Measurements from ENCODE around the gene RTL9. TPM values are rescaled to one million over a fixed set of nuclear protein-coding genes. Genes with fewer than 3 reads are reported as not detected.
"Not testable (repeated sequence)": the region's sequence is repeated elsewhere in the genome, so short reads cannot be mapped to it uniquely, and the experiment has no call there.

Gene RTL9
- total RNA-seq, 4 donors from 2014 or later, result 0.21 TPM; not detected in 3

DNA sequence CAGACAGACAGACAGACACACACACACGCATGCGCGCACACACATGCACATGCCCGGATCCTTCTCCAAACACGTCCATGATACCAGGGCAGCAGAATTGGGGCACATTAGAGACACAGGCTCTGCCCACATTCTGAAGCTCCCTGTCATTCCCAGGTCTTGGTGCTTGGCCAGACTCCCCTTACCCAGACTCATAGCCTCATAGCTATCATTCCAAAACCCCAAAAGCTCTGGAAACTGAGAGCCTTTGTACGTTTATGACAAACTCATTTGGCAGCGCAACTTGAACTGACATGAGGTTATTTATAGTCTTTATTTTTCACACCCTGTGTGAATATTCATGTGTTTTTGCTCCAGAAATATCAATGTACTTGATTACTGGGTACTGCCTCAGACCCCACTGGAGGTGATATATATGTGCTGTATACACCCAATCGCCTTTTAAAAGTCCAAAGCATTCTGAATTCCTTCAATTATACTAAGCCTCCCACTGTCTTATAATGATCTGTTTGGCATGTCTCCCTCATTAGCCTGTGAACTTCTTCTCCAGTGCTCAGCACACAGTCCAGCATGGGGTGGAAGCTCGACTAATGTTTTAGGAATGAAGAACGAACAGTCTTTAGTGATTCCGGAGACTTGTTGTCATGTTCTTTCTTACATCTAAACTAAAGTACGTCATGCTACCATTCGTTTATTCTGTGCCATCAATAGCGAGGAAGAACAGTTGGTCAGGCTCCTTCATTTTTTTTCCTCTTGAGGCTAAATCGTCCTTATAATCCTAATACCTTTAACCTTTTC, 45.0 kb downstream of the RTL9 start:
- Histone ChIP-seq H3K27ac (no peak overlapping the region), H3K4me3 (no peak overlapping the region), H3K9me3 (no peaks in the 10 kb centered on the region), H3K4me1 (no peaks in the 10 kb centered on the region), H3K36me3 (no peaks in the 10 kb centered on the region), H3K27me3 (peaks cover 0 to 40% of the 10 kb centered on the region in 2 donors)
- no peak for DNase-seq (ENCODE audit: low spot score in 2 of 2)
- WGBS, 2 donors, result 65 to 67% methylated on average over 15 of the region's 15 CpGs
- TF ChIP-seq CTCF (IDR thresholded peaks at IDR 0.05) (no peak), EP300 (IDR thresholded peaks at IDR 0.05) (no peak), POLR2A (IDR thresholded peaks at IDR 0.05) (no peak)

GRCh38 chrX:110404376-110404775, 45.7 kb downstream of the RTL9 start:
- Histone ChIP-seq H3K27ac (no peak overlapping the region), H3K9me3 (no peaks in the 10 kb centered on the region), H3K36me3 (no peaks in the 10 kb centered on the region), H3K4me1 (no peaks in the 10 kb centered on the region), H3K27me3 (peaks cover 0 to 33% of the 10 kb centered on the region in 2 donors), H3K4me3 (no peak overlapping the region)
- no peak for TF ChIP-seq CTCF (IDR thresholded peaks at IDR 0.05)
- TF ChIP-seq POLR2A (IDR thresholded peaks at IDR 0.05), result no peak
- no peak for TF ChIP-seq EP300 (IDR thresholded peaks at IDR 0.05)
- 81 to 90% methylated on average over 6 of the region's 6 CpGs for WGBS, 2 donors
- DNase-seq (ENCODE audit: low spot score in 2 of 2), result no peak

- peaks cover 0 to 28% of the 10 kb centered on the region in 2 donors for H3K27me3 ChIP-seq
- not testable (repeated sequence) for H3K4me3 ChIP-seq; DNase-seq (ENCODE audit: low spot score in 2 of 2); H3K36me3 ChIP-seq; H3K4me1 ChIP-seq; H3K9me3 ChIP-seq; H3K27ac ChIP-seq
- 92 to 99% methylated on average over 7 of the region's 7 CpGs for WGBS, 2 donors
Measured at GRCh38 chrX:110406250-110406649, 47.6 kb downstream of the RTL9 start.

DNA sequence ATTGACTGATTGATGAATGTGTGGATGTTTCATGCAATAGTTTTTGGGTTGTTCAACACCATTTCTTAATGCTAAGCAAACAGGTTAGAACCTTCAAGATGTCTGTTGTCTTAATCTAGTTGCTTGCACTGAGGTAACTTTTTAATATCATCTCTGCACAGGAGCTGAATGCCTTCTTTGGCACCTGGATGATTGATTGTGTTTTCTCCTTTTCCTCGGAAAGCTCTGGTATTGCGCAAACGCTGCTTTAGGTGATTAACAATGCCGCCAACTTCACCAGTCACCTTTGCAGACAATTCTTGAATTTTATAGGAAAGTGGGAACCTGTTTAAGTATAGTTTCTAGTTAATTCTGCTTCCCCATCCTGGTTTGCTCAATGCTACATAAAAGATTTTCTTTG, 48.2 kb downstream of the RTL9 start:
- no peaks in the 10 kb centered on the region for H3K4me1 ChIP-seq
- no peaks in the 10 kb centered on the region for H3K36me3 ChIP-seq
- no peak overlapping the region for H3K4me3 ChIP-seq
- H3K27ac ChIP-seq, result no peak overlapping the region
- 89 to 97% methylated on average over 4 of the region's 4 CpGs for WGBS, 2 donors
- no peaks in the 10 kb centered on the region for H3K9me3 ChIP-seq
- H3K27me3 ChIP-seq, result peaks cover 0 to 30% of the 10 kb centered on the region in 2 donors
- TF ChIP-seq CTCF (IDR thresholded peaks at IDR 0.05) (no peak), EP300 (IDR thresholded peaks at IDR 0.05) (no peak), POLR2A (IDR thresholded peaks at IDR 0.05) (no peak)
- DNase-seq (ENCODE audit: low spot score in 2 of 2), result no peak

DNA sequence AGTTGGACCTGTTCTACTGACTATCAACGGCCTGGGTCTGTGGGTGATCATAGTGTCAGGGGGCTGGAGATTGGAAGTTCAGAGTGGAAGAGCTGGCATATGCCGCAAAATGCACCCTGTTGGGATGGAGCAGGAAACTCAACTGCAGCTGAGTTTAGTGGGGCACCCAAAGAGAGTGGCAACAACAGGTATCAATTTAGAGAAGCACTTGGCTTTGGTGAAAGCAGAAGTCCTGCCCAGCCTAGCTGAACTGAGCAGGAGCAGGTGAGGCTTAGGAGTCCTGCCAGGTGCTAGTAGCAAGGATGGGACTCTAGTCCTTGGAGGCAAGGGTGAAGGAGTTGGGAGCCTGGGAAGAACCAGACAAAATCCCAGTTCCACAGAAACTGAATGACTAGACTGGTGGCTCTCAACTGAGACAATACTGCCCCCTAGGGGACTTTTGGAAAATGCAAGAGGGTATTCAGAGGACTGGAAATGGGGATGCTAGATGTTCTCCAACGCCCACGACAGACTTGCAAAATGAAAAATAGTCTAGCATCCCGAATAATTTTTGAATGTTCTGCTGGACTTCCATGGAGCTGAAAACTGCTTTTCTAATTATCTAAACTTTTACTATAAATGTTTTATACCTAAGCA, 49.4 kb downstream of the RTL9 start:
- H3K4me3 ChIP-seq, result no peak overlapping the region
- H3K36me3 ChIP-seq, result no peaks in the 10 kb centered on the region
- peaks cover 0 to 24% of the 10 kb centered on the region in 2 donors for H3K27me3 ChIP-seq
- no peaks in the 10 kb centered on the region for H3K9me3 ChIP-seq
- no peaks in the 10 kb centered on the region for H3K4me1 ChIP-seq
- TF ChIP-seq POLR2A (IDR thresholded peaks at IDR 0.05), result no peak
- TF ChIP-seq CTCF (IDR thresholded peaks at IDR 0.05), result peak; percentile 50 to 73 (median 62)
- peak in 1 of 2 donors; percentile 86 for DNase-seq (ENCODE audit: low spot score in 2 of 2)
- no peak overlapping the region for H3K27ac ChIP-seq
- WGBS, 2 donors, result 24 to 38% methylated on average over 4 to 5 of the region's 5 CpGs

Small RNAs within 50 kb of the gene (small RNA-seq; reads per million reads assigned to genes)
- gene GNG5P2, result not detected

Other genes with a start within 250 kb of the RTL9 start
- gene AMMECR1, start 40.8 kb upstream of the RTL9 start, total RNA-seq, result 1 to 10 TPM; 2.2 to 4.2 (median 2.9) TPM